ENCODE data around the gene C14orf180.

Gene C14orf180

GRCh38 chr14:104549536-104550339 is 29.8 kb upstream of the C14orf180 start (continued):
- TF ChIP-seq ZNF768 (tag by site-specific recombination; IDR thresholded peaks at IDR 0.05) (no peak), ZNF580 (tag by site-specific recombination; IDR thresholded peaks at IDR 0.05) (0 out of 2 replicates have a peak, but pooled peaks have one; percentile 26), CTCF (tag by site-specific recombination; IDR thresholded peaks at IDR 0.05) (no peak), ZNF394 (tag by site-specific recombination; IDR thresholded peaks at IDR 0.05; ENCODE audit: borderline replicate concordance) (no peak), INSM2 (tag by site-specific recombination; IDR thresholded peaks at IDR 0.05) (no peak), ZSCAN16 (tag by site-specific recombination; IDR thresholded peaks at IDR 0.05) (no peak), ZNF112 (tag by site-specific recombination; IDR thresholded peaks at IDR 0.05) (no peak), ZEB2 (tag by site-specific recombination; IDR thresholded peaks at IDR 0.05) (no peak), PRDM1 (tag by site-specific recombination; IDR thresholded peaks at IDR 0.05) (no peak), ZSCAN18 (tag by site-specific recombination; IDR thresholded peaks at IDR 0.05) (no peak), ZNF639 (tag by site-specific recombination; IDR thresholded peaks at IDR 0.05) (no peak), ZNF658 (tag by site-specific recombination; IDR thresholded peaks at IDR 0.05) (no peak), ZNF530 (tag by site-specific recombination; IDR thresholded peaks at IDR 0.05; ENCODE audit: low read depth) (no peak), SP7 (tag by site-specific recombination; IDR thresholded peaks at IDR 0.05) (no peak), SALL2 (tag by site-specific recombination; IDR thresholded peaks at IDR 0.05; ENCODE audit: borderline replicate concordance) (no peak), ZNF837 (tag by site-specific recombination; IDR thresholded peaks at IDR 0.05) (no peak)

- TF ChIP-seq ZSCAN30 (tag by site-specific recombination; IDR thresholded peaks at IDR 0.05): no peak
- TF ChIP-seq BCL6B (tag by site-specific recombination; IDR thresholded peaks at IDR 0.05): no peak
- POLR2A ChIA-PET: no interaction called here
- no peaks in the 10 kb centered on the region for H3K36me3 ChIP-seq (ENCODE audit: control insufficient read depth in 2 of 2, insufficient read depth in 1 of 2, low read length in 2 of 2)
- H3K4me1 ChIP-seq (ENCODE audit: control insufficient read depth, insufficient read depth, low read length): no peaks in the 10 kb centered on the region
- no peak overlapping the region for H3K27ac ChIP-seq (ENCODE audit: extremely low read depth, low read depth, low read length)
- H3K9me3 ChIP-seq (ENCODE audit: control insufficient read depth, insufficient read depth, low read depth, low read length): no peaks in the 10 kb centered on the region
- CTCF ChIA-PET: no interaction called here
- no peak overlapping the region for H3K4me3 ChIP-seq (ENCODE audit: low read depth, low read length)
Measured at GRCh38 chr14:104550340-104550860, 29.2 kb upstream of the C14orf180 start.
